ENCODE data around the gene EDEM1.
"Not testable (repeated sequence)": the region's sequence is repeated elsewhere in the genome, so short reads cannot be mapped to it uniquely, and the experiment has no call there.

Gene EDEM1

GRCh38 chr3:5179036-5179435 is 8.5 kb upstream of the EDEM1 start:
- not testable (repeated sequence) for DNase-seq (ENCODE audit: low read depth)

GRCh38 chr3:5181469-5182141 is 5.9 kb upstream of the EDEM1 start:
- no peak for DNase-seq (ENCODE audit: low read depth)

GRCh38 chr3:5183714-5184113 is 3.8 kb upstream of the EDEM1 start:
- not testable (repeated sequence) for DNase-seq (ENCODE audit: low read depth)

- DNase-seq (ENCODE audit: low read depth), result no peak
Measured at GRCh38 chr3:5184499-5184898, 3.0 kb upstream of the EDEM1 start.

- no peak for DNase-seq (ENCODE audit: low read depth)
Measured at GRCh38 chr3:5185093-5185673, 2.3 kb upstream of the EDEM1 start.

- no peak for DNase-seq (ENCODE audit: low read depth)
Measured at GRCh38 chr3:5186089-5186857, 1.2 kb upstream of the EDEM1 start.

GRCh38 chr3:5186858-5187155 is 700 bp upstream of the EDEM1 start:
- no peak for DNase-seq (ENCODE audit: low read depth)

GRCh38 chr3:5187920-5188418 is 462 bp downstream of the EDEM1 start:
- DNase-seq (ENCODE audit: low read depth), result peak; percentile 49

- DNase-seq (ENCODE audit: low read depth), result peak; percentile 25
Measured at GRCh38 chr3:5188419-5189221, 1.1 kb downstream of the EDEM1 start.

- DNase-seq (ENCODE audit: low read depth), result no peak
Measured at GRCh38 chr3:5190147-5190791, 2.8 kb downstream of the EDEM1 start.

GRCh38 chr3:5191555-5192304 is 4.2 kb downstream of the EDEM1 start:
- no peak for DNase-seq (ENCODE audit: low read depth)

- no peak for DNase-seq (ENCODE audit: low read depth)
Measured at GRCh38 chr3:5192571-5193365, 5.3 kb downstream of the EDEM1 start.

- no peak for DNase-seq (ENCODE audit: low read depth)
Measured at GRCh38 chr3:5194341-5194740, 6.8 kb downstream of the EDEM1 start.

GRCh38 chr3:5194801-5195509 is 7.4 kb downstream of the EDEM1 start:
- peak; percentile 26 for DNase-seq (ENCODE audit: low read depth)

GRCh38 chr3:5195605-5196004 is 8.1 kb downstream of the EDEM1 start:
- DNase-seq (ENCODE audit: low read depth), result no peak

GRCh38 chr3:5197022-5197421 is 9.5 kb downstream of the EDEM1 start:
- DNase-seq (ENCODE audit: low read depth), result no peak

- no peak for DNase-seq (ENCODE audit: low read depth)
Measured at GRCh38 chr3:5197470-5198312, 10.2 kb downstream of the EDEM1 start.

- no peak for DNase-seq (ENCODE audit: low read depth)
Measured at GRCh38 chr3:5198313-5198677, 10.8 kb downstream of the EDEM1 start.

Data from activated gamma-delta T cell treated with anti-CD3 and anti-CD28 coated beads, Interleukin-2, amount 50 U/mL, for 16 hours (primary cell).